ENCODE data around the gene DONSON.

DNA sequence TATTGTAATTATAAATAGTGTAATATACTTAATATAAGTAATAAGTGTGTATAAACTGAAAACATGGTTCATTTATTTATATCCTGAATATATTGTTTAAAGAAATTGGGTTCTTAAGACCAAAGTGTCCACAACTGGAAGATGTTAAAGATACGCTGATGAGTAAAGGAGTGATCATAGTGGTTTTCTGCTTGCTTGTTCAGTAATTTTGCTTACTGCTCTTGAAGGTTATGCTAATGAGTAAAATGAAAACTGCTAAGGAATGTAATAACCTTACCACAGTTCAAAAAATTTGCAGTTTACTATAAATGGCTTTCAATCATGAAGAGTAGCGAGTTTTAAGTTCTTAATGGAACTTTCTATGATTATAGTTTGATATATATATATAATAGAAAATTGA lies 22.0 kb downstream of the DONSON start:
- TF ChIP-seq, protein P1, sequence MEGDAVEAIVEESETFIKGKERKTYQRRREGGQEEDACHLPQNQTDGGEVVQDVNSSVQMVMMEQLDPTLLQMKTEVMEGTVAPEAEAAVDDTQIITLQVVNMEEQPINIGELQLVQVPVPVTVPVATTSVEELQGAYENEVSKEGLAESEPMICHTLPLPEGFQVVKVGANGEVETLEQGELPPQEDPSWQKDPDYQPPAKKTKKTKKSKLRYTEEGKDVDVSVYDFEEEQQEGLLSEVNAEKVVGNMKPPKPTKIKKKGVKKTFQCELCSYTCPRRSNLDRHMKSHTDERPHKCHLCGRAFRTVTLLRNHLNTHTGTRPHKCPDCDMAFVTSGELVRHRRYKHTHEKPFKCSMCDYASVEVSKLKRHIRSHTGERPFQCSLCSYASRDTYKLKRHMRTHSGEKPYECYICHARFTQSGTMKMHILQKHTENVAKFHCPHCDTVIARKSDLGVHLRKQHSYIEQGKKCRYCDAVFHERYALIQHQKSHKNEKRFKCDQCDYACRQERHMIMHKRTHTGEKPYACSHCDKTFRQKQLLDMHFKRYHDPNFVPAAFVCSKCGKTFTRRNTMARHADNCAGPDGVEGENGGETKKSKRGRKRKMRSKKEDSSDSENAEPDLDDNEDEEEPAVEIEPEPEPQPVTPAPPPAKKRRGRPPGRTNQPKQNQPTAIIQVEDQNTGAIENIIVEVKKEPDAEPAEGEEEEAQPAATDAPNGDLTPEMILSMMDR (IDR thresholded peaks at IDR 0.05), result no peak
- no peak for TF ChIP-seq POLR2A (IDR thresholded peaks at IDR 0.05; ENCODE audit: low read depth)

All from esophagus muscularis mucosa (tissue), 3 donors.